OCI-LY1 (cell line): ENCODE data around the gene PNPLA5.

ENCODE experiments used
- H2AFZ ChIP-seq: fragments of 200-600 bp; sonication (generic), shearing (Covaris generic); 2 replicates; pipeline ENCODE4 v1.6.0; 2014; ENCODE audit warnings: antibody characterized with exemption, mild to moderate bottlenecking, low read length
- H3F3A ChIP-seq: fragments of 200-600 bp; sonication (generic), shearing (Covaris generic); 2 replicates; pipeline ENCODE4 v1.6.0; 2014; ENCODE audit warnings: mild to moderate bottlenecking, antibody characterized with exemption, low read length, moderate library complexity; ENCODE audit not compliant: insufficient read depth
- H3K27ac ChIP-seq: fragments of 200-600 bp; sonication (generic); 2 replicates; pipeline ENCODE4 v1.5.1; 2014; ENCODE audit warnings: low read length, mixed run types, mild to moderate bottlenecking, low read depth; ENCODE audit not compliant: poor library complexity, severe bottlenecking
- H3K27me3 ChIP-seq: fragments of 200-600 bp; sonication (generic); 2 replicates; pipeline ENCODE4 v1.6.0; 2014; ENCODE audit warnings: antibody characterized with exemption, mild to moderate bottlenecking, low read length, moderate library complexity; ENCODE audit not compliant: insufficient read depth
- H3K36me3 ChIP-seq: fragments of 200-600 bp; sonication (generic); 2 replicates; pipeline ENCODE4 v1.6.1; 2014; ENCODE audit warnings: mild to moderate bottlenecking, antibody characterized with exemption, low read length, moderate library complexity, mixed read lengths; ENCODE audit not compliant: insufficient read depth
- H3K4me1 ChIP-seq: fragments of 200-600 bp; sonication (generic); 2 replicates; pipeline ENCODE4 v1.5.1; 2014; ENCODE audit warnings: mild to moderate bottlenecking, low read length, moderate library complexity; ENCODE audit not compliant: insufficient read depth, severe bottlenecking
- H3K4me2 ChIP-seq: fragments of 200-600 bp; sonication (generic), shearing (Covaris generic); 2 replicates; pipeline ENCODE4 v1.6.1; 2014; ENCODE audit warnings: low read length
- H3K4me3 ChIP-seq: fragments of 200-600 bp; sonication (generic); 2 replicates; pipeline ENCODE4 v1.5.1; 2014; ENCODE audit warnings: low read length, low read depth, mild to moderate bottlenecking, mixed read lengths; ENCODE audit not compliant: poor library complexity, severe bottlenecking
- H3K79me2 ChIP-seq: fragments of 200-600 bp; shearing (Covaris generic); 2 replicates; pipeline ENCODE4 v1.6.1; 2016; ENCODE audit warnings: mixed run types, low read length, mixed read lengths; ENCODE audit not compliant: insufficient read depth
- H3K9ac ChIP-seq: fragments of 200-600 bp; sonication (generic), shearing (Covaris generic); 2 replicates; pipeline ENCODE4 v1.6.1; 2014; ENCODE audit warnings: mild to moderate bottlenecking, low read length, mixed read lengths
- H3K9me2 ChIP-seq: fragments of 200-600 bp; sonication (generic), shearing (Covaris generic); 2 replicates; pipeline ENCODE4 v1.6.1; 2014; ENCODE audit warnings: low read depth, mild to moderate bottlenecking, low read length, mixed read lengths
- H3K9me3 ChIP-seq: fragments of 200-600 bp; shearing (Covaris generic); 2 replicates; pipeline ENCODE4 v1.6.1; 2014; ENCODE audit warnings: low read length, mixed read lengths
- H4K20me1 ChIP-seq: fragments of 200-600 bp; sonication (generic), shearing (Covaris generic); 2 replicates; pipeline ENCODE4 v1.6.0; 2016; ENCODE audit warnings: mild to moderate bottlenecking, low read length; ENCODE audit not compliant: insufficient read depth
- CTCF ChIP-seq: fragments of 200-600 bp; sonication (generic), shearing (Covaris generic); IDR thresholded peaks from 2 replicates; pipeline ENCODE4 v1.5.1; 2017; ENCODE audit warnings: mild to moderate bottlenecking, antibody characterized with exemption, low read length, moderate library complexity, mixed read lengths
- EZH2 ChIP-seq: fragments of 200-600 bp; sonication (generic), shearing (Covaris generic); IDR thresholded peaks from 2 replicates; pipeline ENCODE4 v1.8.0; 2017; ENCODE audit warnings: borderline replicate concordance, mixed run types, mild to moderate bottlenecking, antibody characterized with exemption, low read length, moderate library complexity, mixed read lengths

PNPLA5 gene

GRCh38 chr22:43889201-43889859 lies 2.5 kb downstream of the PNPLA5 start:
- Histone ChIP-seq H3K36me3 (no peaks in the 10 kb centered on the region), H3K27ac (no peak overlapping the region), H3K9me2 (no peaks in the 10 kb centered on the region), H3F3A (no peaks in the 10 kb centered on the region), H3K9ac (no peak overlapping the region), H3K4me1 (no peaks in the 10 kb centered on the region), H3K9me3 (no peaks in the 10 kb centered on the region), H3K4me3 (no peak overlapping the region), H3K4me2 (no peak overlapping the region), H2AFZ (no peak overlapping the region), H4K20me1 (no peaks in the 10 kb centered on the region), H3K27me3 (peaks cover 9% of the 10 kb centered on the region; the same call in 1 of the 2 replicates), H3K79me2 (no peaks in the 10 kb centered on the region)
- TF ChIP-seq CTCF (no peak), EZH2 (no peak)

- Histone ChIP-seq H4K20me1 (no peaks in the 10 kb centered on the region), H3K9me2 (no peaks in the 10 kb centered on the region), H3K79me2 (no peaks in the 10 kb centered on the region), H3K4me2 (no peak overlapping the region), H3K36me3 (no peaks in the 10 kb centered on the region), H3K9ac (no peak overlapping the region), H2AFZ (no peak overlapping the region), H3K27me3 (peaks cover 7% of the 10 kb centered on the region; the same call in 1 of the 2 replicates), H3F3A (no peaks in the 10 kb centered on the region), H3K4me1 (no peaks in the 10 kb centered on the region), H3K9me3 (no peaks in the 10 kb centered on the region), H3K4me3 (no peak overlapping the region), H3K27ac (no peak overlapping the region)
- no peak for TF ChIP-seq CTCF
These were observed 3.1 kb downstream of the PNPLA5 start for GRCh38 chr22:43888740-43889139.

GRCh38 chr22:43887391-43887790 lies 4.4 kb downstream of the PNPLA5 start:
- Histone ChIP-seq H3K9ac (no peak overlapping the region), H3F3A (no peaks in the 10 kb centered on the region), H3K27ac (no peak overlapping the region), H3K79me2 (no peaks in the 10 kb centered on the region), H2AFZ (no peak overlapping the region), H3K36me3 (no peaks in the 10 kb centered on the region), H3K4me3 (no peak overlapping the region), H3K4me2 (no peak overlapping the region), H3K9me2 (no peaks in the 10 kb centered on the region), H3K4me1 (no peaks in the 10 kb centered on the region), H3K27me3 (0 out of 2 replicates have a peak, but pooled peaks cover 7% of the 10 kb centered on the region), H4K20me1 (no peaks in the 10 kb centered on the region), H3K9me3 (no peaks in the 10 kb centered on the region)
- TF ChIP-seq EZH2, result no peak
- TF ChIP-seq CTCF, result no peak
